GM19240 (cell line): ENCODE data around the gene FAM110A.
A peak's percentile ranks its signal among the peaks of the same experiment; 100 is the strongest.
"Not testable (repeated sequence)": the region's sequence is repeated elsewhere in the genome, so short reads cannot be mapped to it uniquely, and the experiment has no call there.

ENCODE experiments used
- DNase-seq: peaks from one replicate; pipeline ENCODE4 v3.0.0; 2011; ENCODE audit warnings: low spot score; ENCODE audit not compliant: insufficient read length

Gene FAM110A

GRCh38 chr20:841568-842546 is 8.3 kb downstream of the FAM110A start:
- no peak for DNase-seq

GRCh38 chr20:842547-842940 is 9.0 kb downstream of the FAM110A start:
- DNase-seq, result no peak

- DNase-seq, result no peak
Measured at GRCh38 chr20:843912-844311, 10.4 kb downstream of the FAM110A start.

GRCh38 chr20:844473-845225 is 11.1 kb downstream of the FAM110A start:
- peak; percentile 99 for DNase-seq

- no peak for DNase-seq
Measured at GRCh38 chr20:845226-845868, 11.8 kb downstream of the FAM110A start.

GRCh38 chr20:845941-846893 is 12.7 kb downstream of the FAM110A start:
- DNase-seq, result no peak

- peak; percentile 58 for DNase-seq
Measured at GRCh38 chr20:846894-847278, 13.4 kb downstream of the FAM110A start.

- no peak for DNase-seq
Measured at GRCh38 chr20:848193-848592, 14.7 kb downstream of the FAM110A start.

- not testable (repeated sequence) for DNase-seq
Measured at GRCh38 chr20:848731-849130, 15.2 kb downstream of the FAM110A start.

- no peak for DNase-seq
Measured at GRCh38 chr20:853406-853996, 20.0 kb downstream of the FAM110A start.

GRCh38 chr20:854601-855000 is 21.1 kb downstream of the FAM110A start:
- DNase-seq, result no peak

GRCh38 chr20:855466-856360 is 22.2 kb downstream of the FAM110A start:
- DNase-seq, result no peak

- DNase-seq, result no peak
Measured at GRCh38 chr20:856361-856775, 22.9 kb downstream of the FAM110A start.

GRCh38 chr20:858011-858410 is 24.5 kb downstream of the FAM110A start:
- DNase-seq, result no peak

GRCh38 chr20:859751-860231 is 26.3 kb downstream of the FAM110A start:
- no peak for DNase-seq

GRCh38 chr20:860891-861290 is 27.4 kb downstream of the FAM110A start:
- no peak for DNase-seq

GRCh38 chr20:865440-865839 is 31.9 kb downstream of the FAM110A start:
- DNase-seq, result no peak

- no peak for DNase-seq
Measured at GRCh38 chr20:868279-868678, 34.8 kb downstream of the FAM110A start.

GRCh38 chr20:869606-870005 is 36.1 kb downstream of the FAM110A start:
- no peak for DNase-seq
